HepG2 (cell line): ENCODE results near the gene ZNF821. TPM values are rescaled to one million over a fixed set of nuclear protein-coding genes. Genes with fewer than 3 reads are reported as not detected.

Experiments used
- AHR ChIP-seq: IDR thresholded peaks from 2 replicates; pipeline ENCODE4 v1.6.1; 2018; ENCODE audit warnings: missing genetic modification reagents, missing compliant biosample characterization
- HOXA3 ChIP-seq: sonication (generic); formaldehyde crosslinking; IDR thresholded peaks from 2 replicates; pipeline ENCODE4 v1.5.0; 2020; ENCODE audit warnings: missing genetic modification reagents
- KLF12 ChIP-seq: sonication (generic); formaldehyde crosslinking; IDR thresholded peaks from 2 replicates; pipeline ENCODE4 v1.4.0; 2020; ENCODE audit warnings: missing genetic modification reagents, borderline replicate concordance
- MAFF ChIP-seq: IDR thresholded peaks from 2 replicates; pipeline ENCODE4 v1.6.1; 2011; ENCODE audit warnings: low read depth, low read length, improper control_type of control experiment
- NBN ChIP-seq: fragments of 450-650 bp; conservative IDR thresholded peaks from 2 replicates; pipeline ENCODE4 v1.6.1; 2017
- NFIC ChIP-seq: IDR thresholded peaks from 2 replicates; pipeline ENCODE4 v1.6.1; 2012; ENCODE audit warnings: mild to moderate bottlenecking, low read length, inconsistent platforms
- ZFP90 ChIP-seq: sonication (generic); formaldehyde crosslinking; IDR thresholded peaks from 2 replicates; pipeline ENCODE4 v1.8.0; 2022; ENCODE audit warnings: missing genetic modification reagents, mild to moderate bottlenecking, inconsistent platforms, borderline replicate concordance
- ZNF101 ChIP-seq: sonication (generic); formaldehyde crosslinking; IDR thresholded peaks from 2 replicates; pipeline ENCODE4 v1.4.0; 2020; ENCODE audit warnings: mild to moderate bottlenecking, low read depth, missing genetic modification reagents, borderline replicate concordance
- ZNF331 ChIP-seq: sonication (generic); formaldehyde crosslinking; IDR thresholded peaks from 2 replicates; pipeline ENCODE4 v1.4.0; 2020; ENCODE audit warnings: missing genetic modification reagents
- ZNF468 ChIP-seq: sonication (generic); formaldehyde crosslinking; IDR thresholded peaks from 2 replicates; pipeline ENCODE4 v1.8.0; 2022; ENCODE audit warnings: mild to moderate bottlenecking, moderate library complexity, missing genetic modification reagents
- ZNF550 ChIP-seq: sonication (generic); formaldehyde crosslinking; IDR thresholded peaks from 2 replicates; pipeline ENCODE4 v1.4.0; 2020; ENCODE audit warnings: mild to moderate bottlenecking, missing genetic modification reagents, borderline replicate concordance
- ZNF614 ChIP-seq: IDR thresholded peaks from 2 replicates; pipeline ENCODE4 v1.6.1; 2018; ENCODE audit warnings: missing biosample characterization, missing genetic modification reagents, inconsistent platforms, borderline replicate concordance
- polyA plus RNA-seq, 8 experiments: library from polyadenylated mRNA; depleted of rRNA in 3 of 8; stranded (reverse) in 7 of 8; unstranded in 1 of 8; fragments of >200 nt; fragmentation: Illumina TruSeq in 4 of 8; extraction: Trizol in 4 of 8; gene quantifications; 2 replicates each; pipeline versions ENCODE4 v1.2.1 to v1.2.3, GENCODE V29; 2011 to 2016; ENCODE audit warnings: low read depth in 4 of 8, missing spikeins in 1 of 8, mixed read lengths in 1 of 8; ENCODE audit not compliant: insufficient read depth in 1 of 8
- total RNA-seq, 5 experiments: library from RNA; depleted of rRNA; stranded (reverse); fragments of >200 nt; fragmentation: Illumina TruSeq; extraction: Trizol; gene quantifications; 2 replicates each; pipeline ENCODE4 v1.2.3, GENCODE V29; 2016; ENCODE audit warnings: low read depth in 1 of 5
- TF ChIP-seq, protein P1 (sequence below): sonication (generic); formaldehyde crosslinking; IDR thresholded peaks from 2 replicates; pipeline ENCODE4 v1.5.1; 2020; ENCODE audit warnings: missing genetic modification reagents, mild to moderate bottlenecking, borderline replicate concordance
- TF ChIP-seq, protein P2 (sequence below): sonication (generic); formaldehyde crosslinking; IDR thresholded peaks from 2 replicates; pipeline ENCODE4 v1.4.0; 2020; ENCODE audit warnings: missing genetic modification reagents
- TF ChIP-seq, protein P3 (sequence below): IDR thresholded peaks from 2 replicates; pipeline ENCODE4 v1.6.1; 2018; ENCODE audit warnings: missing genetic modification reagents, mild to moderate bottlenecking, missing compliant biosample characterization
- TF ChIP-seq, protein P4 (sequence below): sonication (generic); formaldehyde crosslinking; IDR thresholded peaks from one replicate; pipeline ENCODE4 v1.5.1; 2020; ENCODE audit warnings: mild to moderate bottlenecking, missing genetic modification reagents; ENCODE audit errors: not compliant biosample characterization

The ZNF821 gene
- total and polyA plus RNA-seq, 2 of the 13 experiments (the other 11 are each of a cell fraction or from before 2014, with no cell fraction given): 7.0 to 9.1 TPM

DNA sequence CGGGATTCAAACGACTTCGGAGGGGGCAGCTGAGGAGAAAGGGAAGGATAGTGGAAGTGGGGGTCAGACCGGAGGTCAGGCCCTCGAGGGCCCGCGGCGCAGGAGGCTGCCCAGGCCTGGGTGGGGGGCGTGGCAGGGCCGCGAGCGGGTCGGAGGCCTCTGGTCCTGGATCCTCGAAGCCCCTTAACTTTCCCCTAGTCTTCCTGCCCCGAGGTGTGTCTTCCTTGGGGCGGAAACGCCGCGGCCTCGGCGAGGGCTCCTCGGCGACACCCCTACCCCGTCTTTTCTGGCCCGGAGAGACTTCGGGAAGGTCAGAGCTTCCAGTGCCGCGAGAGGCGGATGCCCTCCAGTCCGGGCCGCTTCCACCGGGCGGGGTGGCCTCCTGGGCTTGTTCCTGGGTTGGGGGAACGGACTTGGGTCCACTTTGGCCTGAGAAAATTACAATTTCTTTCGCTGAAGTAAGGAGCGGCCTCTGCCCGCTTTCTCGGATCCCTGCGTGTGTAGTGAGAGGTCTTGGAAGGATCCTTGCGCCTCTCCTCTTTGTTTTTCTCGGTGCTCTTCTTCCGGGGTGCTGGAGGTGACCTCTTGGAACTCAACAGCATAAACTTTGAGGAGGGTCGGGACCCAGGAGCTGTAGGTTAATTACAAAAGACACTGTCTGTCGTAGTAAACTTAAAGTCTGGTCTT is 11.8 kb upstream of the ZNF821 start (continued):
- TF ChIP-seq ZNF550 (CRISPR knock-in tag) (peak; percentile 92; the same call in 1 of the 2 replicates), MAFF (no peak), HOXA3 (CRISPR knock-in tag) (no peak), ZNF614 (CRISPR knock-in tag) (no peak), AHR (CRISPR knock-in tag) (no peak; the same call in 1 of the 2 replicates), NBN (no peak), ZNF331 (CRISPR knock-in tag) (no peak), NFIC (no peak), ZFP90 (CRISPR knock-in tag) (no peak), ZNF468 (no peak), ZNF101 (no peak), KLF12 (CRISPR knock-in tag) (no peak)
- TF ChIP-seq, protein P1, sequence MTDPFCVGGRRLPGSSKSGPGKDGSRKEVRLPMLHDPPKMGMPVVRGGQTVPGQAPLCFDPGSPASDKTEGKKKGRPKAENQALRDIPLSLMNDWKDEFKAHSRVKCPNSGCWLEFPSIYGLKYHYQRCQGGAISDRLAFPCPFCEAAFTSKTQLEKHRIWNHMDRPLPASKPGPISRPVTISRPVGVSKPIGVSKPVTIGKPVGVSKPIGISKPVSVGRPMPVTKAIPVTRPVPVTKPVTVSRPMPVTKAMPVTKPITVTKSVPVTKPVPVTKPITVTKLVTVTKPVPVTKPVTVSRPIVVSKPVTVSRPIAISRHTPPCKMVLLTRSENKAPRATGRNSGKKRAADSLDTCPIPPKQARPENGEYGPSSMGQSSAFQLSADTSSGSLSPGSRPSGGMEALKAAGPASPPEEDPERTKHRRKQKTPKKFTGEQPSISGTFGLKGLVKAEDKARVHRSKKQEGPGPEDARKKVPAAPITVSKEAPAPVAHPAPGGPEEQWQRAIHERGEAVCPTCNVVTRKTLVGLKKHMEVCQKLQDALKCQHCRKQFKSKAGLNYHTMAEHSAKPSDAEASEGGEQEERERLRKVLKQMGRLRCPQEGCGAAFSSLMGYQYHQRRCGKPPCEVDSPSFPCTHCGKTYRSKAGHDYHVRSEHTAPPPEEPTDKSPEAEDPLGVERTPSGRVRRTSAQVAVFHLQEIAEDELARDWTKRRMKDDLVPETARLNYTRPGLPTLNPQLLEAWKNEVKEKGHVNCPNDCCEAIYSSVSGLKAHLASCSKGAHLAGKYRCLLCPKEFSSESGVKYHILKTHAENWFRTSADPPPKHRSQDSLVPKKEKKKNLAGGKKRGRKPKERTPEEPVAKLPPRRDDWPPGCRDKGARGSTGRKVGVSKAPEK (CRISPR knock-in tag): no peak
- TF ChIP-seq, protein P2, sequence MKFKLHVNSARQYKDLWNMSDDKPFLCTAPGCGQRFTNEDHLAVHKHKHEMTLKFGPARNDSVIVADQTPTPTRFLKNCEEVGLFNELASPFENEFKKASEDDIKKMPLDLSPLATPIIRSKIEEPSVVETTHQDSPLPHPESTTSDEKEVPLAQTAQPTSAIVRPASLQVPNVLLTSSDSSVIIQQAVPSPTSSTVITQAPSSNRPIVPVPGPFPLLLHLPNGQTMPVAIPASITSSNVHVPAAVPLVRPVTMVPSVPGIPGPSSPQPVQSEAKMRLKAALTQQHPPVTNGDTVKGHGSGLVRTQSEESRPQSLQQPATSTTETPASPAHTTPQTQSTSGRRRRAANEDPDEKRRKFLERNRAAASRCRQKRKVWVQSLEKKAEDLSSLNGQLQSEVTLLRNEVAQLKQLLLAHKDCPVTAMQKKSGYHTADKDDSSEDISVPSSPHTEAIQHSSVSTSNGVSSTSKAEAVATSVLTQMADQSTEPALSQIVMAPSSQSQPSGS (CRISPR knock-in tag): no peak
- TF ChIP-seq, protein P3, sequence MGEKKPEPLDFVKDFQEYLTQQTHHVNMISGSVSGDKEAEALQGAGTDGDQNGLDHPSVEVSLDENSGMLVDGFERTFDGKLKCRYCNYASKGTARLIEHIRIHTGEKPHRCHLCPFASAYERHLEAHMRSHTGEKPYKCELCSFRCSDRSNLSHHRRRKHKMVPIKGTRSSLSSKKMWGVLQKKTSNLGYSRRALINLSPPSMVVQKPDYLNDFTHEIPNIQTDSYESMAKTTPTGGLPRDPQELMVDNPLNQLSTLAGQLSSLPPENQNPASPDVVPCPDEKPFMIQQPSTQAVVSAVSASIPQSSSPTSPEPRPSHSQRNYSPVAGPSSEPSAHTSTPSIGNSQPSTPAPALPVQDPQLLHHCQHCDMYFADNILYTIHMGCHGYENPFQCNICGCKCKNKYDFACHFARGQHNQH (CRISPR knock-in tag): no peak
- TF ChIP-seq, protein P4, sequence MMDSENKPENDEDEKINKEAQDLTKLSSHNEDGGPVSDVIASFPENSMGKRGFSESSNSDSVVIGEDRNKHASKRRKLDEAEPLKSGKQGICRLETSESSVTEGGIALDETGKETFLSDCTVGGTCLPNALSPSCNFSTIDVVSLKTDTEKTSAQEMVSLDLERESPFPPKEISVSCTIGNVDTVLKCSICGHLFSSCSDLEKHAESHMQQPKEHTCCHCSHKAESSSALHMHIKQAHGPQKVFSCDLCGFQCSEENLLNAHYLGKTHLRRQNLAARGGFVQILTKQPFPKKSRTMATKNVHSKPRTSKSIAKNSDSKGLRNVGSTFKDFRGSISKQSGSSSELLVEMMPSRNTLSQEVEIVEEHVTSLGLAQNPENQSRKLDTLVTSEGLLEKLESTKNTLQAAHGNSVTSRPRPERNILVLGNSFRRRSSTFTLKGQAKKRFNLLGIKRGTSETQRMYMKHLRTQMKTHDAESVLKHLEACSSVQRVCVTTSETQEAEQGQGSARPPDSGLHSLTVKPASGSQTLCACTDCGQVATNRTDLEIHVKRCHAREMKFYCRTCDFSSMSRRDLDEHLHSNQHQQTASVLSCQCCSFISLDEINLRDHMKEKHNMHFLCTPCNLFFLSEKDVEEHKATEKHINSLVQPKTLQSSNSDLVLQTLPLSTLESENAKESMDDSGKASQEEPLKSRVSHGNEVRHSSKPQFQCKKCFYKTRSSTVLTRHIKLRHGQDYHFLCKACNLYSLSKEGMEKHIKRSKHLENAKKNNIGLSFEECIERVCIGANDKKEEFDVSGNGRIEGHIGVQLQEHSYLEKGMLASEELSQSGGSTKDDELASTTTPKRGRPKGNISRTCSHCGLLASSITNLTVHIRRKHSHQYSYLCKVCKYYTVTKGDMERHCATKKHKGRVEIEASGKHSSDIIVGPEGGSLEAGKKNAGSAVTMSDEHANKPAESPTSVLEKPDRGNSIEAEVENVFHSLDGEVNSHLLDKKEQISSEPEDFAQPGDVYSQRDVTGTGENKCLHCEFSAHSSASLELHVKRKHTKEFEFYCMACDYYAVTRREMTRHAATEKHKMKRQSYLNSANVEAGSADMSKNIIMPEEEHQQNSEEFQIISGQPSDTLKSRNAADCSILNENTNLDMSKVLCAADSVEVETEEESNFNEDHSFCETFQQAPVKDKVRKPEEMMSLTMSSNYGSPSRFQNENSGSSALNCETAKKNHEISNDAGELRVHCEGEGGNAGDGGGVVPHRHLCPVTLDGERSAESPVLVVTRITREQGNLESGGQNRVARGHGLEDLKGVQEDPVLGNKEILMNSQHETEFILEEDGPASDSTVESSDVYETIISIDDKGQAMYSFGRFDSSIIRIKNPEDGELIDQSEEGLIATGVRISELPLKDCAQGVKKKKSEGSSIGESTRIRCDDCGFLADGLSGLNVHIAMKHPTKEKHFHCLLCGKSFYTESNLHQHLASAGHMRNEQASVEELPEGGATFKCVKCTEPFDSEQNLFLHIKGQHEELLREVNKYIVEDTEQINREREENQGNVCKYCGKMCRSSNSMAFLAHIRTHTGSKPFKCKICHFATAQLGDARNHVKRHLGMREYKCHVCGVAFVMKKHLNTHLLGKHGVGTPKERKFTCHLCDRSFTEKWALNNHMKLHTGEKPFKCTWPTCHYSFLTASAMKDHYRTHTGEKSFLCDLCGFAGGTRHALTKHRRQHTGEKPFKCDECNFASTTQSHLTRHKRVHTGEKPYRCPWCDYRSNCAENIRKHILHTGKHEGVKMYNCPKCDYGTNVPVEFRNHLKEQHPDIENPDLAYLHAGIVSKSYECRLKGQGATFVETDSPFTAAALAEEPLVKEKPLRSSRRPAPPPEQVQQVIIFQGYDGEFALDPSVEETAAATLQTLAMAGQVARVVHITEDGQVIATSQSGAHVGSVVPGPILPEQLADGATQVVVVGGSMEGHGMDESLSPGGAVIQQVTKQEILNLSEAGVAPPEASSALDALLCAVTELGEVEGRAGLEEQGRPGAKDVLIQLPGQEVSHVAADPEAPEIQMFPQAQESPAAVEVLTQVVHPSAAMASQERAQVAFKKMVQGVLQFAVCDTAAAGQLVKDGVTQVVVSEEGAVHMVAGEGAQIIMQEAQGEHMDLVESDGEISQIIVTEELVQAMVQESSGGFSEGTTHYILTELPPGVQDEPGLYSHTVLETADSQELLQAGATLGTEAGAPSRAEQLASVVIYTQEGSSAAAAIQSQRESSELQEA (CRISPR knock-in tag): peak; percentile 76
